ENCODE results near the gene TRIM31.

GRCh38 chr6:30066577-30067459 lies 46.1 kb downstream of the TRIM31 start, which contains the start of gene PPP1R11:
- TF ChIP-seq CTCF (IDR thresholded peaks at IDR 0.05; ENCODE audit: insufficient read depth, low read length, poor library complexity, severe bottlenecking) = no peak
- no peak for TF ChIP-seq EZH2phosphoT487 (conservative IDR thresholded peaks at IDR 0.05; ENCODE audit: low read length)

Data from SU-DHL-6 (cell line).